ENCODE data around the gene CACNA1B. TPM values are rescaled to one million over a fixed set of nuclear protein-coding genes. Genes with fewer than 3 reads are reported as not detected.

CACNA1B gene
- total RNA-seq, 2 donors from 2014 or later: 0.19 to 0.42 TPM

GRCh38 chr9:138048184-138048583 lies 170.6 kb downstream of the CACNA1B start:
- no peak for TF ChIP-seq CTCF (IDR thresholded peaks at IDR 0.05)
- Histone ChIP-seq H3K4me3 (no peak overlapping the region), H3K27me3 (no peaks in the 10 kb centered on the region), H3K27ac (no peak overlapping the region), H3K9me3 (no peaks in the 10 kb centered on the region), H3K4me1 (no peaks in the 10 kb centered on the region), H3K36me3 (no peaks in the 10 kb centered on the region), H3K9ac (ENCODE audit: low read depth in 2 of 2, low read length in 2 of 2) (no peak overlapping the region)
- DNase-seq: no peak
- intact Hi-C loops (cut with DNase I): no loop called here

GRCh38 chr9:138049085-138049778 lies 171.7 kb downstream of the CACNA1B start:
- no peaks in the 10 kb centered on the region for H3K4me1 ChIP-seq
- DNase-seq: peak; percentile 14
- no peaks in the 10 kb centered on the region for H3K36me3 ChIP-seq

GRCh38 chr9:138049779-138050471 lies 172.3 kb downstream of the CACNA1B start:
- intact Hi-C loops (cut with DNase I): no loop called here
- Histone ChIP-seq H3K9me3 (no peaks in the 10 kb centered on the region), H3K4me3 (no peak overlapping the region), H3K27me3 (no peaks in the 10 kb centered on the region), H3K9ac (ENCODE audit: low read depth in 2 of 2, low read length in 2 of 2) (no peak overlapping the region), H3K36me3 (no peaks in the 10 kb centered on the region), H3K27ac (no peak overlapping the region), H3K4me1 (no peaks in the 10 kb centered on the region)
- no peak for TF ChIP-seq CTCF (IDR thresholded peaks at IDR 0.05)
- peak; percentile 14 for DNase-seq

More at GRCh38 chr9:138049085-138049778, 171.7 kb downstream of the CACNA1B start:
- no peak for TF ChIP-seq CTCF (IDR thresholded peaks at IDR 0.05)
- H3K27me3 ChIP-seq: no peaks in the 10 kb centered on the region
- H3K4me3 ChIP-seq: no peak overlapping the region
- no peaks in the 10 kb centered on the region for H3K9me3 ChIP-seq
- intact Hi-C loops (cut with DNase I): no loop called here
- no peak overlapping the region for H3K9ac ChIP-seq (ENCODE audit: low read depth in 2 of 2, low read length in 2 of 2)
- no peak overlapping the region for H3K27ac ChIP-seq

- intact Hi-C loops (cut with DNase I): no loop called here
- no peaks in the 10 kb centered on the region for H3K36me3 ChIP-seq
- no peak overlapping the region for H3K4me3 ChIP-seq
- no peaks in the 10 kb centered on the region for H3K4me1 ChIP-seq
- no peak overlapping the region for H3K9ac ChIP-seq (ENCODE audit: low read depth in 2 of 2, low read length in 2 of 2)
- H3K27ac ChIP-seq: no peak overlapping the region
- H3K9me3 ChIP-seq: no peaks in the 10 kb centered on the region
- H3K27me3 ChIP-seq: no peaks in the 10 kb centered on the region
- no peak for TF ChIP-seq CTCF (IDR thresholded peaks at IDR 0.05)
- DNase-seq: no peak
Observed at GRCh38 chr9:138050472-138051330, 173.1 kb downstream of the CACNA1B start.

GRCh38 chr9:138051586-138052321 lies 174.2 kb downstream of the CACNA1B start:
- Histone ChIP-seq H3K9me3 (no peaks in the 10 kb centered on the region), H3K4me1 (no peaks in the 10 kb centered on the region), H3K27me3 (no peaks in the 10 kb centered on the region), H3K27ac (no peak overlapping the region), H3K4me3 (no peak overlapping the region), H3K9ac (ENCODE audit: low read depth in 2 of 2, low read length in 2 of 2) (no peak overlapping the region), H3K36me3 (no peaks in the 10 kb centered on the region)
- TF ChIP-seq CTCF (IDR thresholded peaks at IDR 0.05): no peak
- peak; percentile 6 for DNase-seq
- intact Hi-C loops (cut with DNase I): no loop called here

All from colonic mucosa (tissue), 4 donors.